Stimulated activated naive CD8-positive, alpha-beta T cell treated with anti-CD3 and anti-CD28 coated beads, Interleukin-15, Interleukin-2, amounts not matched to agents 100 U/mL and 50 U/mL, for 24 hours (primary cell): ENCODE data around the gene SETD6.

Source experiments
- ATAC-seq: fragments of 150-1000 bp; cut with Tn5 transposase; one replicate; pipeline ENCODE4 v1.10.0; 2021
- DNase-seq: peaks from one replicate; pipeline ENCODE4 v3.0.0; 2021

SETD6 gene

GRCh38 chr16:58493756-58494431 is 21.4 kb upstream of the SETD6 start:
- DNase-seq (no peak), ATAC-seq (no peak)

- peak; percentile 80 for ATAC-seq
These were observed 20.3 kb upstream of the SETD6 start for GRCh38 chr16:58494981-58495520.

GRCh38 chr16:58495521-58496331 is 19.6 kb upstream of the SETD6 start:
- DNase-seq (no peak), ATAC-seq (no peak)

More at GRCh38 chr16:58494981-58495520, 20.3 kb upstream of the SETD6 start:
- peak; percentile 78 for DNase-seq

GRCh38 chr16:58497468-58497867 is 17.8 kb upstream of the SETD6 start:
- ATAC-seq, result no peak
- no peak for DNase-seq

GRCh38 chr16:58497935-58498334 is 17.4 kb upstream of the SETD6 start:
- no peak for DNase-seq
- no peak for ATAC-seq

- DNase-seq, result no peak
- ATAC-seq, result no peak
These were observed 16.8 kb upstream of the SETD6 start for GRCh38 chr16:58498341-58499091.

- DNase-seq (no peak), ATAC-seq (no peak)
These were observed 16.2 kb upstream of the SETD6 start for GRCh38 chr16:58499092-58499511.

GRCh38 chr16:58499615-58500351 is 15.5 kb upstream of the SETD6 start, which contains the start of gene NDRG4:
TSS of gene NDRG4 (plus strand) at chr16:58500143. CDS start at chr16:58500249, 106 bp downstream.
- ATAC-seq, result peak; percentile 60
- DNase-seq, result peak; percentile 47

- peak; percentile 3 for ATAC-seq
- peak; percentile 32 for DNase-seq
These were observed 14.7 kb upstream of the SETD6 start for GRCh38 chr16:58500430-58501241.

GRCh38 chr16:58501242-58502131 is 13.8 kb upstream of the SETD6 start:
- peak; percentile 11 for ATAC-seq
- DNase-seq, result peak; percentile 51

GRCh38 chr16:58502217-58502921 is 12.9 kb upstream of the SETD6 start:
- no peak for ATAC-seq
- no peak for DNase-seq

GRCh38 chr16:58503166-58503862 is 12.0 kb upstream of the SETD6 start:
- ATAC-seq, result no peak
- DNase-seq, result no peak

- ATAC-seq, result no peak
- DNase-seq, result no peak
These were observed 11.2 kb upstream of the SETD6 start for GRCh38 chr16:58503863-58504688.

GRCh38 chr16:58506241-58507194 is 8.8 kb upstream of the SETD6 start:
- no peak for ATAC-seq
- DNase-seq, result no peak

GRCh38 chr16:58507195-58507962 is 7.9 kb upstream of the SETD6 start:
- no peak for ATAC-seq
- DNase-seq, result no peak
